HEK293 (cell line): ENCODE data around the gene FOXP4.

Source experiments
- CTCF ChIA-PET: fragments of 350-600 bp; formaldehyde crosslinking; extraction: SDS; loops from one replicate; lab custom pipeline; 2021; ENCODE audit warnings: antibody characterized with exemption; lab: Yijun Ruan, JAX
- POLR2A ChIA-PET: fragments of 300-600 bp; formaldehyde crosslinking; extraction: SDS; loops from one replicate; lab custom pipeline; 2020; ENCODE audit warnings: antibody characterized with exemption, inconsistent platforms; lab: Yijun Ruan, JAX
- H3K27ac ChIP-seq: fragments of 200-500 bp; sonication (Bioruptor generic); 2 replicates; pipeline ENCODE4 v1.5.1; 2014; ENCODE audit warnings: low read depth, low read length, control low read depth, inconsistent platforms; ENCODE audit errors: extremely low read depth
- H3K36me3 ChIP-seq, 2 experiments: fragments of 200-500 bp in 1 of 2; sonication (Bioruptor generic) in 1 of 2; 1 replicate in 1 of 2; 2 replicates in 1 of 2; pipeline ENCODE4 v1.5.1; 2014 to 2017; ENCODE audit warnings: inconsistent platforms in 2 of 2, low read length in 2 of 2; ENCODE audit not compliant: control insufficient read depth in 2 of 2, insufficient read depth in 1 of 2
- H3K4me1 ChIP-seq: fragments of 200-500 bp; sonication (Bioruptor generic); 2 replicates; pipeline ENCODE4 v1.5.1; 2014; ENCODE audit warnings: mild to moderate bottlenecking, low read length, inconsistent platforms; ENCODE audit not compliant: control insufficient read depth, insufficient read depth
- H3K4me3 ChIP-seq: 2 replicates; pipeline ENCODE4 v1.5.1; 2011; ENCODE audit warnings: low read depth, mild to moderate bottlenecking, control low read depth, low read length, moderate library complexity
- H3K9me3 ChIP-seq: fragments of 200-500 bp; sonication (Bioruptor generic); 2 replicates; pipeline ENCODE4 v1.5.1; 2014; ENCODE audit warnings: low read depth, low read length, inconsistent platforms; ENCODE audit not compliant: control insufficient read depth, insufficient read depth
- BCL11A ChIP-seq: fragments of 450-650 bp; formaldehyde crosslinking; IDR thresholded peaks from 2 replicates; pipeline ENCODE4 v1.5.1; 2016; ENCODE audit warnings: low read depth, missing biosample characterization, missing genetic modification characterization
- BCL11B ChIP-seq: fragments of 450-650 bp; formaldehyde crosslinking; IDR thresholded peaks from 2 replicates; pipeline ENCODE4 v1.5.1; 2016; ENCODE audit warnings: low read depth, missing biosample characterization, missing genetic modification characterization
- BCL6B ChIP-seq: fragments of 450-650 bp; formaldehyde crosslinking; IDR thresholded peaks from 2 replicates; pipeline ENCODE4 v1.5.1; 2017; ENCODE audit warnings: missing biosample characterization, missing genetic modification characterization
- FEZF1 ChIP-seq: fragments of 450-650 bp; formaldehyde crosslinking; IDR thresholded peaks from 2 replicates; pipeline ENCODE4 v1.5.1; 2016; ENCODE audit warnings: missing biosample characterization, missing genetic modification characterization
- GFI1B ChIP-seq: fragments of 450-650 bp; formaldehyde crosslinking; IDR thresholded peaks from 2 replicates; pipeline ENCODE4 v1.5.1; 2016; ENCODE audit warnings: missing biosample characterization, missing genetic modification characterization
- KLF9 ChIP-seq: fragments of 450-650 bp; formaldehyde crosslinking; IDR thresholded peaks from 2 replicates; pipeline ENCODE4 v1.5.1; 2016; ENCODE audit warnings: missing biosample characterization, missing genetic modification characterization, low read depth
- SCRT1 ChIP-seq: fragments of 450-650 bp; formaldehyde crosslinking; IDR thresholded peaks from 2 replicates; pipeline ENCODE4 v1.5.1; 2016; ENCODE audit warnings: missing biosample characterization, missing genetic modification characterization, borderline replicate concordance
- ZFHX2 ChIP-seq: fragments of 450-650 bp; formaldehyde crosslinking; conservative IDR thresholded peaks from 2 replicates; pipeline ENCODE4 v1.5.1; 2016; ENCODE audit warnings: missing biosample characterization, missing genetic modification characterization
- ZFP3 ChIP-seq: fragments of 450-650 bp; formaldehyde crosslinking; IDR thresholded peaks from 2 replicates; pipeline ENCODE4 v1.5.1; 2016; ENCODE audit warnings: low read depth, missing biosample characterization, missing genetic modification characterization
- ZNF133 ChIP-seq: fragments of 450-650 bp; formaldehyde crosslinking; IDR thresholded peaks from 2 replicates; pipeline ENCODE4 v1.5.1; 2016; ENCODE audit warnings: missing biosample characterization, missing genetic modification characterization
- ZNF19 ChIP-seq: fragments of 450-650 bp; formaldehyde crosslinking; IDR thresholded peaks from 2 replicates; pipeline ENCODE4; 2016; ENCODE audit warnings: missing biosample characterization, missing genetic modification characterization, low read depth
- ZNF223 ChIP-seq: fragments of 450-650 bp; formaldehyde crosslinking; IDR thresholded peaks from 2 replicates; pipeline ENCODE4 v1.5.1; 2016; ENCODE audit warnings: missing biosample characterization, missing genetic modification characterization
- ZNF280C ChIP-seq: fragments of 450-650 bp; formaldehyde crosslinking; IDR thresholded peaks from 2 replicates; pipeline ENCODE4 v1.5.1; 2016; ENCODE audit warnings: missing biosample characterization, missing genetic modification characterization
- ZNF280D ChIP-seq: fragments of 450-650 bp; formaldehyde crosslinking; IDR thresholded peaks from 2 replicates; pipeline ENCODE4 v1.5.1; 2016; ENCODE audit warnings: missing biosample characterization, missing genetic modification characterization
- ZNF302 ChIP-seq: fragments of 450-650 bp; formaldehyde crosslinking; IDR thresholded peaks from 2 replicates; pipeline ENCODE4 v1.5.1; 2016; ENCODE audit warnings: missing biosample characterization, missing genetic modification characterization, low read depth
- ZNF354C ChIP-seq: fragments of 450-650 bp; formaldehyde crosslinking; IDR thresholded peaks from 2 replicates; pipeline ENCODE4 v1.5.1; 2016; ENCODE audit warnings: missing biosample characterization, missing genetic modification characterization, low read depth, borderline replicate concordance
- ZNF404 ChIP-seq: fragments of 450-650 bp; formaldehyde crosslinking; IDR thresholded peaks from 2 replicates; pipeline ENCODE4 v1.5.1; 2017; ENCODE audit warnings: missing biosample characterization, missing genetic modification characterization
- ZNF521 ChIP-seq: fragments of 450-650 bp; formaldehyde crosslinking; IDR thresholded peaks from 2 replicates; pipeline ENCODE4 v1.5.1; 2017; ENCODE audit warnings: missing biosample characterization, mild to moderate bottlenecking, missing genetic modification characterization
- ZNF596 ChIP-seq: fragments of 450-650 bp; IDR thresholded peaks from 2 replicates; pipeline ENCODE4 v1.5.0; 2018; ENCODE audit warnings: missing biosample characterization, mild to moderate bottlenecking, missing genetic modification characterization, moderate library complexity
- ZNF660 ChIP-seq: fragments of 450-650 bp; IDR thresholded peaks from 2 replicates; pipeline ENCODE4 v1.5.1; 2018; ENCODE audit warnings: missing biosample characterization, mild to moderate bottlenecking, missing genetic modification characterization
- ZNF670 ChIP-seq: fragments of 450-650 bp; formaldehyde crosslinking; IDR thresholded peaks from 2 replicates; pipeline ENCODE4 v1.5.1; 2016; ENCODE audit warnings: missing biosample characterization, missing genetic modification characterization, low read depth
- ZNF785 ChIP-seq: fragments of 450-650 bp; formaldehyde crosslinking; IDR thresholded peaks from 2 replicates; pipeline ENCODE4 v1.5.1; 2016; ENCODE audit warnings: missing biosample characterization, missing genetic modification characterization
- TF ChIP-seq, protein P1 (sequence below): fragments of 450-650 bp; formaldehyde crosslinking; IDR thresholded peaks from 2 replicates; pipeline ENCODE4 v1.5.1; 2017; ENCODE audit warnings: missing biosample characterization, missing genetic modification characterization

The FOXP4 gene

GRCh38 chr6:41566961-41567360 is 20.8 kb downstream of the FOXP4 start (continued):
- TF ChIP-seq ZNF280D (tag by site-specific recombination) (no peak), ZNF223 (tag by site-specific recombination) (no peak), ZNF521 (tag by site-specific recombination) (no peak), ZNF354C (tag by site-specific recombination) (no peak)

- TF ChIP-seq SCRT1 (tag by site-specific recombination) (no peak), ZNF19 (tag by site-specific recombination) (no peak), ZNF404 (no peak), ZNF302 (tag by site-specific recombination) (no peak)
- TF ChIP-seq, protein P1, sequence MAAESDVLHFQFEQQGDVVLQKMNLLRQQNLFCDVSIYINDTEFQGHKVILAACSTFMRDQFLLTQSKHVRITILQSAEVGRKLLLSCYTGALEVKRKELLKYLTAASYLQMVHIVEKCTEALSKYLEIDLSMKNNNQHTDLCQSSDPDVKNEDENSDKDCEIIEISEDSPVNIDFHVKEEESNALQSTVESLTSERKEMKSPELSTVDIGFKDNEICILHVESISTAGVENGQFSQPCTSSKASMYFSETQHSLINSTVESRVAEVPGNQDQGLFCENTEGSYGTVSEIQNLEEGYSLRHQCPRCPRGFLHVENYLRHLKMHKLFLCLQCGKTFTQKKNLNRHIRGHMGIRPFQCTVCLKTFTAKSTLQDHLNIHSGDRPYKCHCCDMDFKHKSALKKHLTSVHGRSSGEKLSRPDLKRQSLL = no peak
These were observed 21.5 kb downstream of the FOXP4 start for GRCh38 chr6:41567684-41568083.

GRCh38 chr6:41568202-41568584 is 22.0 kb downstream of the FOXP4 start:
- Histone ChIP-seq H3K4me3 (no peak overlapping the region), H3K4me1 (peaks cover 24% of the 10 kb centered on the region), H3K9me3 (no peaks in the 10 kb centered on the region), H3K27ac (no peak overlapping the region), H3K36me3 (peaks cover 0 to 59% of the 10 kb centered on the region in 2 experiments)
- POLR2A ChIA-PET = no interaction called here
- CTCF ChIA-PET = no interaction called here
- no peak for TF ChIP-seq ZNF280C (tag by site-specific recombination)
- no peak for TF ChIP-seq GFI1B (tag by site-specific recombination)
- TF ChIP-seq BCL11A (tag by site-specific recombination) = no peak
- no peak for TF ChIP-seq ZNF280D (tag by site-specific recombination)
- no peak for TF ChIP-seq FEZF1
- no peak for TF ChIP-seq ZNF660 (tag by site-specific recombination)
- TF ChIP-seq KLF9 (tag by site-specific recombination) = no peak
- no peak for TF ChIP-seq BCL11B (tag by site-specific recombination)
- no peak for TF ChIP-seq ZNF133
- no peak for TF ChIP-seq ZFHX2 (tag by site-specific recombination)
- no peak for TF ChIP-seq BCL6B
- TF ChIP-seq ZFP3 = no peak
- no peak for TF ChIP-seq ZNF596 (tag by site-specific recombination)
- TF ChIP-seq ZNF785 (tag by site-specific recombination) = no peak
- no peak for TF ChIP-seq ZNF670

More at GRCh38 chr6:41567684-41568083, 21.5 kb downstream of the FOXP4 start:
- Histone ChIP-seq H3K4me1 (peaks cover 24% of the 10 kb centered on the region), H3K4me3 (no peak overlapping the region), H3K27ac (no peak overlapping the region), H3K36me3 (peaks cover 0 to 58% of the 10 kb centered on the region in 2 experiments), H3K9me3 (no peaks in the 10 kb centered on the region)
- POLR2A ChIA-PET = no interaction called here
- CTCF ChIA-PET = no interaction called here
